Suprapubic skin (tissue), 4 donors: ENCODE data around the gene LILRB2. TPM values are rescaled to one million over a fixed set of nuclear protein-coding genes. Genes with fewer than 3 reads are reported as not detected.

Experiments used
- DNase-seq, 2 donors: peaks; one replicate each; pipeline ENCODE4 v3.0.0-alpha.2; 2019; ENCODE audit warnings: low spot score in 2 of 2
- H3K27ac ChIP-seq: fragments of 200-600 bp; sonication (generic); one replicate; pipeline ENCODE4 v1.5.1; 2019
- H3K27me3 ChIP-seq: fragments of 200-600 bp; sonication (generic); one replicate; pipeline ENCODE4 v1.5.1; 2019
- H3K36me3 ChIP-seq: fragments of 200-600 bp; sonication (generic); one replicate; pipeline ENCODE4 v1.5.1; 2019
- H3K4me1 ChIP-seq: fragments of 200-600 bp; sonication (generic); one replicate; pipeline ENCODE4 v1.5.1; 2019
- H3K4me3 ChIP-seq: fragments of 200-600 bp; sonication (generic); one replicate; pipeline ENCODE4 v1.5.1; 2019; ENCODE audit warnings: mild to moderate bottlenecking
- H3K9me3 ChIP-seq: fragments of 200-600 bp; sonication (generic); one replicate; pipeline ENCODE4 v1.5.1; 2019
- CTCF ChIP-seq, 2 donors: fragments of 200-600 bp in 1 of 2; fragments of 450-650 bp in 1 of 2; sonication (generic) in 1 of 2; IDR thresholded peaks; one replicate each; pipeline ENCODE4 v1.5.1; 2016 to 2019; ENCODE audit warnings: antibody characterized with exemption in 2 of 2, mild to moderate bottlenecking in 1 of 2, moderate library complexity in 1 of 2
- EP300 ChIP-seq: sonication (generic); formaldehyde crosslinking; IDR thresholded peaks from one replicate; pipeline ENCODE4 v1.6.1; 2017; ENCODE audit warnings: antibody characterized with exemption
- POLR2A ChIP-seq, 2 donors: fragments of 450-650 bp; IDR thresholded peaks; one replicate each; pipeline ENCODE4 v1.6.1; 2017; ENCODE audit warnings: antibody characterized with exemption in 2 of 2, mild to moderate bottlenecking in 2 of 2, moderate library complexity in 2 of 2
- POLR2AphosphoS5 ChIP-seq, 3 donors: sonication (generic); formaldehyde crosslinking; IDR thresholded peaks; one replicate each; pipeline ENCODE4 v1.6.1; 2017; ENCODE audit warnings: antibody characterized with exemption in 3 of 3
- WGBS: methylation state at CpG from one replicate; pipeline ENCODE4 v1.1.5; 2018; 5-methylcytosine and 5-hydroxymethylcytosine counted together
- total RNA-seq, 4 donors: library from RNA; depleted of rRNA; stranded (reverse); fragments of >200 nt; gene quantifications; one replicate each; pipeline ENCODE4 v1.1.0, GENCODE V29; 2016

The LILRB2 gene
- total RNA-seq, 4 donors from 2014 or later: 0.38 to 0.80 (median 0.64) TPM; not detected in 1

DNA sequence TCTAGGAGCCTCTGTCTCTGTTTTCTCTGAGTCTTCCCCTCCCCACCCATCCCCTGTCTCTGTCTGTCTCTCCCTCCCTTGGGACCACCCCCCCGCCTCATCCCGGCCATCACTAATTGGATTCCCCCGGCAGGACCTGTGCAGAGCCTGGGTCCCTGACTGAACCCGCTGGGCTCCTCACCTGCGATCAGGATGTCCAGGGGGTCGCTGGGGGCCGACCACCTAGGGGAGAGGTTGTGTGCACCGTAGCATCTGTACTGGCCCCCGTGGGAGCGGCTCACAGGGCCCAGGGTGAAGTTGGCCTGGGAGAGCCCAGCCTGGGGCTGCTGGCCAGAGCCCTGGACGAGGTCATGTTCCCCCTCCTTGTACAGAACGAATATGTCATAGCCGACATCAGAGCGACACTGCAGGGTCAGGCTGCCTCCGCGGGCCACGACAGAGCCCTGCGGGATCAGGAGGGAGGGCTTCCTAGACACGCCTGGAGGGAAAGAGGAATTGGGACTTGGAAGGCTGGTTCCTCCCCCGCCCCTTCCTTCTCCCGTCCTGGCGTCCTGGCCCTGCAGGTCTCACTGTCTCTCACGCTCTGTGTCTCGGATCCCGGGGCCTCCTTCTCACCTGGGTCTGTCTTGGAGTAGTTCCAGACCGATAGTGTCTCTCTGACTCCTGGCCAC lies 25.7 kb downstream of the LILRB2 start:
- DNase-seq: peak; percentile 55 to 62
- Histone ChIP-seq H3K27ac (no peak overlapping the region), H3K4me1 (no peaks in the 10 kb centered on the region), H3K4me3 (peak overlapping the region; percentile 27), H3K36me3 (no peaks in the 10 kb centered on the region), H3K9me3 (no peaks in the 10 kb centered on the region), H3K27me3 (peaks cover 53% of the 10 kb centered on the region)
- TF ChIP-seq POLR2AphosphoS5 (IDR thresholded peaks at IDR 0.05) (no peak), POLR2A (IDR thresholded peaks at IDR 0.05) (no peak), EP300 (no peak), CTCF (IDR thresholded peaks at IDR 0.05) (no peak)
- 27% methylated on average over 10 of the region's 26 CpGs for WGBS

DNA sequence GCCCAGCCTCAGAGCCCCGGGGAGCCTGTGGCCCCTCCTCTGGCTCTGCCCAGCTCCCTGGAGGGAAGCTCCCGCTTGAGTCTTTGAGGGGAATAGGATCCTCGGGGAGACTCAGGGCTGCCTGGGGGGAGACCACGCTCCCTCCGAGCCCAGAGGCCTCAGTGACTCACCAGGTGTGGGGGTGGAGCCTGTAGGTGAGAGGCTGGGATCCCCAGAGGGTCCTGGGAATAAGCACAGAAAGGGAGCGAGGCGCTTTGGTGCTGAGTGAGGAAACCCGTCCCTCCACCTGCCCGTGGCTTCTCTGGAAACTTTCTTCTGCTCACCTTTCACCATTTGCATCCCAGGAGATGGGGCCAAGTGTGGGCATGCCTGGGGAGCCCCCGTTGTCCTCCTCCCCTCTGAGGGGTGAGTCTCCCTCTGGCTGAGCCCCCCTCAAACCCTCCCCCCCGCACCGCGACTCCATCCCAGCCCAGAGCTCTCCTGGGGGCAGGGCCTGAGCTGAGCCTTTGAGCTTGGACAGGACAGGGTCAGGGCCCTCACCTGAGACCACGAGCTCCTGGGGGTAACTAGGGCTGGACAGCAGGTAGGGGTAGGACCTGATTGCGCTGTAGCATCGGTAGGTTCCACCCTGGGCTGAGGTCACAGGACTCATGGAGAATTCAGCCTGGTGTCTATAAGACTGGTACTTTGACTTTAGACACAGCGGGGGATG lies 26.6 kb downstream of the LILRB2 start:
- H3K27me3 ChIP-seq: peaks cover 53% of the 10 kb centered on the region
- 11% methylated on average over 3 of the region's 17 CpGs for WGBS
- H3K4me3 ChIP-seq: no peak overlapping the region
- no peak for TF ChIP-seq POLR2AphosphoS5 (IDR thresholded peaks at IDR 0.05)
- TF ChIP-seq CTCF (IDR thresholded peaks at IDR 0.05): no peak
- no peak for TF ChIP-seq EP300
- TF ChIP-seq POLR2A (IDR thresholded peaks at IDR 0.05): no peak
- H3K9me3 ChIP-seq: no peaks in the 10 kb centered on the region
- H3K36me3 ChIP-seq: no peaks in the 10 kb centered on the region
- no peaks in the 10 kb centered on the region for H3K4me1 ChIP-seq
- peak; percentile 47 to 63 for DNase-seq
- no peak overlapping the region for H3K27ac ChIP-seq

GRCh38 chr19:54253331-54254194 lies 27.3 kb downstream of the LILRB2 start:
- Histone ChIP-seq H3K4me1 (no peaks in the 10 kb centered on the region), H3K4me3 (no peak overlapping the region), H3K27ac (no peak overlapping the region), H3K36me3 (no peaks in the 10 kb centered on the region), H3K9me3 (no peaks in the 10 kb centered on the region), H3K27me3 (peaks cover 53% of the 10 kb centered on the region)
- no peak for TF ChIP-seq POLR2A (IDR thresholded peaks at IDR 0.05)
- no peak for TF ChIP-seq POLR2AphosphoS5 (IDR thresholded peaks at IDR 0.05)
- TF ChIP-seq CTCF (IDR thresholded peaks at IDR 0.05): no peak
- TF ChIP-seq EP300: no peak
- DNase-seq: peak; percentile 50 to 69
- WGBS: 58% methylated on average over 21 of the region's 23 CpGs

DNA sequence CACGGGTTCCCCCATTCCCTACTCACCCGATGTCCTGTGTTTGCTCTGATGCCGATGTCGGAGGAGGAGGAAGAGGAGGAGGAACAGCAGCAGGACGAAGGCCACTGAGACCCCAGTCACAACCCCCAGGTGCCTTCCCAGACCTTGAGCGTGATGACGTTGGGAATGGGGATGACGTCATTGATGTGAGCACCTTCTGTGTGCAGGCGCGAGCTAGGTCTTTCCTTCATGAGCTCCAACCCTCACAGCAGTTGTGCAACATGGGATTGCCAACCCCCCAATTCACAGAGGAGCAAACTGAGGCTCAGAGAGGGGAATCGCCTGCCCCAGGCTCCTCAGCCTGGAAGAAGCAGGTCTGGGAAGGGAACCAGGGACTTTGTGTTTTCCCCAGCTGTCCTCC lies 28.1 kb downstream of the LILRB2 start:
- WGBS: 78% methylated on average over 8 of the region's 11 CpGs

More for the DNA sequence above, 28.1 kb downstream of the LILRB2 start:
- no peak overlapping the region for H3K4me3 ChIP-seq
- no peaks in the 10 kb centered on the region for H3K36me3 ChIP-seq
- no peaks in the 10 kb centered on the region for H3K9me3 ChIP-seq
- H3K4me1 ChIP-seq: peaks cover 3% of the 10 kb centered on the region
- DNase-seq: peak; percentile 24 to 40
- H3K27ac ChIP-seq: no peak overlapping the region
- TF ChIP-seq POLR2AphosphoS5 (IDR thresholded peaks at IDR 0.05) (no peak), CTCF (IDR thresholded peaks at IDR 0.05) (no peak), EP300 (no peak), POLR2A (IDR thresholded peaks at IDR 0.05) (no peak)
- H3K27me3 ChIP-seq: peaks cover 53% of the 10 kb centered on the region
